Left hindlimb (tissue), 1 donor: Measurements from ENCODE around the gene EIF2S3.
"Not testable (repeated sequence)": the region's sequence is repeated elsewhere in the genome, so short reads cannot be mapped to it uniquely, and the experiment has no call there.

ENCODE experiments used
- DNase-seq: peaks from one replicate; pipeline ENCODE4 v3.0.0-alpha.2; 2018

The EIF2S3 gene

GRCh38 chrX:24054182-24055042 lies at the start of gene EIF2S3:
TSS of gene EIF2S3 (plus strand) at chrX:24054956. CDS start at chrX:24054969, 13 bp downstream.
- DNase-seq = peak; percentile 94

DNA sequence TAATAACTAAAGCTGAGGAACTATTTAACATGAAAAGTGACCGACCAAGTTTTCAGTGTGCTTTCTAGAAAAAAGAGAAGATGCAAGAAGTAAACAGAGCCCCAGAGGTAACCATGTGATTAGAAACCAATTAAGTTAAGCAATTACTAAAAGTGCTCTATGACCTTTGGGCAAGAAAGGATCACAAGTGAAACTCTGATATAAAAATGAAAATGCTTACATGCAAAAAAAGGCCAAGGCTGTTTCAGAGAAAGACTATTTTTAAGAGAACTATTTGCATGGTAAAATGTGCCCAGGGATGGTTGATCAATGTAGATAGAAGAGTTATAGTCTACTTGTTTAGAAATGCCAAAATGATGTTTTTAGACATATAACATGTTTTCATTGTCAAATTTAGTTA lies 49.7 kb upstream of the EIF2S3 start:
- DNase-seq = no peak

- DNase-seq = no peak
These were observed 48.9 kb upstream of the EIF2S3 start for GRCh38 chrX:24005867-24006266.

DNA sequence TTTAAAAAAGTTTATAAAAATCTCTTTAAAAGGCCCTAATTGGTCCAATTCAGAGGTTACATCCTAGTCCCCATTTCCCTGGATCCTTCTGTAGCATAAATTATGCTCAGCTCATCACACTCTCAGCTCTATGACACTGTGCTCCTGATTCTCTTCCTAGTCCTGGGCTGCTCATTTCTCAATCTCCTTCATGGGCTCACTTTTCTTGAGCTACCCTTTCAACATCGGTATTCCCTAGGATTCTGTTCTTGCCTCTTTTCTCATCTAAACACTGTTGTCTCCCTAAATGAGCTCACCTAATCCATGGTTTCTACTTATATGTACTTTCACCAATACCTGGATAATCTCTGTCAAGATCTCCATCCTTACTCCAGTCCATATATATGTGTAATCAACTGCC lies 42.5 kb upstream of the EIF2S3 start:
- no peak for DNase-seq

DNA sequence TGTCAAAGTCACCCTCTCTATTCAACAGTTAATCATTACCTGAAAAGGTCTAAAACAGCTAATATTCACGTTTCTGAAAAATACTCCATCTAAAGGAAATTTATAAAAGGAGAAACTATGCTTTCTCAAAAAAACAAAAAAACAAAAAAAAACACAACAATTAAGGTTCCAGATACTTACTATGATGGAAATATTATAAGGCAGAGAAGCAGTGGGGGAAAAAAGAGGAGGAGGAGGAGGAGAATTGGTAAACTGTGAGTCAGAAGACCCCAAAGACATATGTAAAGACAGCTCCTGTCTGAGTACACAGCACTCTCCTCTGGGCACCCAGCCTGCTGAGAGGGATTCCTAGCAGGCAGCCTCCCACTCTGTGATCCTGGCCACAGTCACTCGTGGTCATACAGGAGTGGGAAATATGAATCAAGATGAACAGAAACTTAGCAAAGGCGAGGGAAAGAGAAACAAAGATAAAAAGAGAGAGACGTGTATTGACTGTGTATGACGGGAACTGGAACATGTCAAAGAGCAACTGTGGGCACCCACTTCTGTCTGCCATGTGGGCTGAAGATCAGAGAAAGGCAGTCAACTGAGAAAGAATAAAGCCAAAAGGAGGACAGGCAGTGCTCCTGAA lies 40.3 kb upstream of the EIF2S3 start:
- DNase-seq = no peak

GRCh38 chrX:24017674-24018073 lies 37.1 kb upstream of the EIF2S3 start:
- DNase-seq = no peak

DNA sequence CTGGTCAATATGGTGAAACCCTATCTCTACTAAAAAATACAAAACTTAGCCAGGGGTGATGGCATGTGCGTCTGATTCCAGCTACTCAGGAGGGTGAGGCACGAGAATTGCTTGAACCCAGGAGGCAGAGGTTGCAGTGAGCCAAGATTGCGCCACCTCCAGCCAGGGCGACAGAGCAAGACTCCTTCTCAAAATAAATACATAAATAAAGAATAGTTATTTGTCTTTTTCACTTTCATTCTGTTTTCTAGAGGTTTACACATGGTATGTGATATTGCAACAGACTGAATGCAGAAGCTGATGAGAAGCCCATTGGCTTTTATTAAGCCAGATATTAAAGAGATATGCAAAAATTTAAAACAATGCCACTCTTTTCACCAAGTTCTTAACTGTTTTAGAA lies 35.9 kb upstream of the EIF2S3 start:
- DNase-seq = no peak

DNA sequence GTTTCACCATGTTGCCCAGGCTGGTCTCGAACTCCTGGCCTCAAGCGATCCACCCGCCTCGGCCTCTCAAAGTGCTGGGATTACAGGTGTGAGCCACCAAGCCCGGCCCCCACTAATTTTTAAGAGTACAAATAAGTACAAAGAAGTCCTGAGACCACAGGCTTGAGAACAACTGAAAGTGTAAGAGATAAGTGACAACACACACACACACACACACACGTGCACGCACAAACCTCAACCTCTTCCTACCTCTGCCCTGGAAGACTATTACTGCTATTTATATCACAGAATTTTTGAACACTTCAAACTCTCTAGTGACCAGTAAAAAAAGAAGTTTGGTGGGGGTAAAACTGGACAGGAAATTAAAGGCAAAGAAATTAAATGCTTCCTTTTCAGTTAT lies 35.3 kb upstream of the EIF2S3 start:
- no peak for DNase-seq

DNA sequence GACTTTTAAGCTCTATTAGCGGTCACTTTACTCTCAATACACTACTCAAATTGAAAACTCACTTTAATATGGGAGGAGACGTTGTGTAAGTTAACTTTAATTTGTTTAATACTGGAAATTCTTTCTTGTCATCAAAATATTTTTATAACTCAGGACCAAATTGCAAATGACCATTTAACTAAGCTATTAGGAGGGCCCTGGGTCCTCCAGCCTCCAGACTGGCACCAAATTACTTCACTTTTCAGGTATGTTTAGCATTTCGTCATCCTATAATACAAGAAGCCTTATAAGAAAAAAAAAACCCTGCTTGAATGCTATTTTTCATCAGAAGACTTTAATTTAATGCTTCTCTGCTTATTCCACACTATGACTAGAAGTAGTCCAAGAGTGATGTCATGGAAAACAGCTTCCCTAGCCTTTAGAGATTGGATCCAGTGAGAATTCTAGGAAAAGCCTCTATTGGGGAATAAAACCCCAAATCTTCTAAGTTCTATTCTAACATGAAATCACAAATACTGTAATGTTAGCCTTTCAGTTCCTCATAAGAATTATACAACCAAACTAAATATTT lies 34.4 kb upstream of the EIF2S3 start:
- DNase-seq = no peak

- no peak for DNase-seq
These were observed 31.2 kb upstream of the EIF2S3 start for GRCh38 chrX:24023544-24023943.

GRCh38 chrX:24023972-24024669 lies 30.6 kb upstream of the EIF2S3 start:
- DNase-seq = no peak

DNA sequence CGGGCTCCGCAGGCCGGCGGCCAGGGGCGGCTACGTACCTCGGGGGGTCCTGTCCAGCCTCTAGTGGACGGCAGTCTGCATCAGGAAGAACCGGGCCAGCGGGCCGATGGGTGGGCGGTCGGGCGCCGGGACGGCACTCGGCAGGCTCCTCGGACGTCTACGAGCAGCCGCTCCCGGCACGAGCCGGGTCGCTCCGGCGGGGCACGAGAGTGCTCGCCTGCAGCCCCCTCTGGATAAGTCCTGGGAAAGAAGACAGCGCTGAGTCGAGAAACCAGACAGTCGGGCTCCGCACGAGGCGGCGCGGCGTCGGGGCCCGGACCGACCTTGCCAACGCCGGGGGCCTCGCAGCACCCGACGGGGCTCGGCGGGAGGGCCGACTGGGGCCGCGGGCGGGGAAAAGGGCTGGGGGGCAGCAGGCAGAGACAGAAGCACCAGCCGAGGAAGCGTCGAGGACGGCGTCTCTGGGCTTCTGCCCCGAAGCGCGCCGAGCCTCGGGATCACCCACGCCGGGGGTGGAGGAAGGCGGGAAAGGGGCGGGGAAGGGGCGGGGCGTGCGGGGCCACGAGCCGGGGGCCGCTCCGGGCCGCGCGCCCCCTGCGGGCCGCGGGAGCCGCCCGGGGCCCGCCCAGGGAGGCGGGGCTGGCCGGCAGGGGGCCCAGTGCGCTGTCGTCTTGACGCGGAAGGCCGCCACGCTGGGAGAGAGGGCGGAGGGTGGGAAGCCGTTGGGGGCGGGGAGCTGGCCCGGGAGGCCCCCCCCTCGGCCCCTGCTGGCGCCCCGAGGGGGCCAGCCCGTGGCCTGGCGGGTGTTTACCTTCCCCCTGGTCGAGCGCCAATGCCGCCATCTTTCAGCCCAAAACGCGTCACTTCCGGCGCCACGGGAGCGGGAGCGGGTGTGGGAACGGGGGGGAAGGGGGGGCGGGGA lies 29.7 kb upstream of the EIF2S3 start:
- DNase-seq = peak; percentile 93

- no peak for DNase-seq
These were observed 28.9 kb upstream of the EIF2S3 start for GRCh38 chrX:24025741-24026403.

DNA sequence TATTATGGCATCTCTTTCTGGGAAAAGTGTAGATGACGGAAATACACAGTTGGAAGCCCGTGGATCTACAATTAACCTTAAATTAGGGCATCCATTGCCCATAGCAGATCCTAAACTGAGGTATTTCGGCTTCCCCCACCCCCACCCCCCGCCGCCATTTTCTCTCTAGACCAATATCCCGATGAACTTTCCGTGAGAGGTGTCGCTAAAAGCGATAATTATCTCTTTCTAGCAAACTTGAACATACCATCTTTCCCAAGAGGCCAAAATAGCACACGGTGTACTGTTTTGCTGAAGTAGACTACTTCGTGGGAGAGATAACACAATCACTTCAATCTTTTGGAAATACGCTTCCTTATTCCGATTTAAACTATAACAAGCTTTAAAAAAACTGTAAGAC lies 28.3 kb upstream of the EIF2S3 start:
- peak; percentile 27 for DNase-seq

GRCh38 chrX:24027086-24027485 lies 27.7 kb upstream of the EIF2S3 start, which contains the start of gene KLHL15:
TSS of gene KLHL15 (minus strand) at chrX:24027186. CDS start at chrX:24006693, 20,493 bp downstream.
- DNase-seq = no peak

- DNase-seq = no peak
These were observed 26.8 kb upstream of the EIF2S3 start for GRCh38 chrX:24027985-24028384.

- no peak for DNase-seq
These were observed 24.2 kb upstream of the EIF2S3 start for GRCh38 chrX:24030597-24030996.

GRCh38 chrX:24034485-24034884 lies 20.3 kb upstream of the EIF2S3 start:
- no peak for DNase-seq

GRCh38 chrX:24037729-24038128 lies 17.0 kb upstream of the EIF2S3 start:
- no peak for DNase-seq

- not testable (repeated sequence) for DNase-seq
These were observed 8.7 kb upstream of the EIF2S3 start for GRCh38 chrX:24046060-24046459.

DNA sequence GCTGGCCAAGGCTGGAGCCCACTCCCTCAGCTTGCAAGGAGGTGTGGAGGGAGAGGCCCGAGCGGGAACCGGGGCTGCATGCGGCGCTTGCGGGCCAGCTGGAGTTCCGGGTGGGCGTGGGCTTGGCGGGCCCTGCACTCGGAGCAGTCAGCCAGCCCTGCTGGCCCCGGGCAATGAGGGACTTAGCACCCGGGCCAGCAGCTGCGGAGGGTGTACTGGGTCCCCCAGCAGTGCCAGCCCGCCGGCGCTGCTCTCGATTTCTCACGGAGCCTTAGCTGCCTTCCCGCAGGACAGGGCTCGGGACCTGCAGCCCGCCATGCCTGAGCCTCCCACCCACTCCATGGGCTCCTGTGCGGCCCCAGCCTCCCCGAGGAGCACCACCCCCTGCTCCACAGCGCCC lies 5.1 kb upstream of the EIF2S3 start:
- DNase-seq = not testable (repeated sequence)
